HG03439 (cell line): Measurements from ENCODE around the gene ASTL.
"Not testable (repeated sequence)": the region's sequence is repeated elsewhere in the genome, so short reads cannot be mapped to it uniquely, and the experiment has no call there.

ENCODE experiments used
- ATAC-seq: cut with Tn5 transposase; IDR thresholded peaks from one replicate; pipeline ENCODE4 v1.9.1; 2021; ENCODE audit warnings: mild to moderate bottlenecking, moderate library complexity; ENCODE audit not compliant: unreplicated experiment

ASTL gene

GRCh38 chr2:96138179-96139145 is at the start of gene ASTL:
Gene ASTL, minus strand, starts transcription at chr2:96138502. Its CDS starts 66 bp downstream, at chr2:96138436.
- no peak for ATAC-seq

GRCh38 chr2:96186562-96186961 is 48.3 kb upstream of the ASTL start:
- no peak for ATAC-seq

GRCh38 chr2:96185516-96185915 is 47.2 kb upstream of the ASTL start:
- no peak for ATAC-seq

GRCh38 chr2:96184989-96185388 is 46.7 kb upstream of the ASTL start:
- no peak for ATAC-seq

- ATAC-seq = no peak
These were observed 45.9 kb upstream of the ASTL start for GRCh38 chr2:96184188-96184587.

- no peak for ATAC-seq
These were observed 43.2 kb upstream of the ASTL start for GRCh38 chr2:96181529-96181928.

GRCh38 chr2:96180521-96180920 is 42.2 kb upstream of the ASTL start:
- ATAC-seq = no peak

- no peak for ATAC-seq
These were observed 41.7 kb upstream of the ASTL start for GRCh38 chr2:96180002-96180401.

- no peak for ATAC-seq
These were observed 38.4 kb upstream of the ASTL start for GRCh38 chr2:96176661-96177060.

GRCh38 chr2:96175951-96176350 is 37.6 kb upstream of the ASTL start:
- ATAC-seq = no peak

- ATAC-seq = peak; percentile 78
These were observed 36.2 kb upstream of the ASTL start for GRCh38 chr2:96174251-96175144.

GRCh38 chr2:96171831-96172230 is 33.5 kb upstream of the ASTL start:
- ATAC-seq = no peak

GRCh38 chr2:96170626-96171025 is 32.3 kb upstream of the ASTL start:
- no peak for ATAC-seq

- ATAC-seq = no peak
These were observed 31.7 kb upstream of the ASTL start for GRCh38 chr2:96169868-96170507.

GRCh38 chr2:96167407-96168013 is 29.2 kb upstream of the ASTL start:
- ATAC-seq = no peak

- ATAC-seq = peak; percentile 65
These were observed 26.3 kb upstream of the ASTL start for GRCh38 chr2:96164459-96165184.

GRCh38 chr2:96163768-96164429 is 25.6 kb upstream of the ASTL start:
- peak; percentile 49 for ATAC-seq

GRCh38 chr2:96163415-96163767 is 25.1 kb upstream of the ASTL start:
- peak; percentile 1 for ATAC-seq

- no peak for ATAC-seq
These were observed 23.6 kb upstream of the ASTL start for GRCh38 chr2:96161898-96162297.

- ATAC-seq = not testable (repeated sequence)
These were observed 22.1 kb upstream of the ASTL start for GRCh38 chr2:96160366-96160765.
